Amniotic epithelial cell (primary cell): ENCODE results near the gene AHRR.
"Not testable (repeated sequence)": the region's sequence is repeated elsewhere in the genome, so short reads cannot be mapped to it uniquely, and the experiment has no call there.

Experiments used
- DNase-seq: peaks from one replicate; pipeline ENCODE4 v3.0.0-alpha.2; 2010; ENCODE audit warnings: low read depth

Gene AHRR

DNA sequence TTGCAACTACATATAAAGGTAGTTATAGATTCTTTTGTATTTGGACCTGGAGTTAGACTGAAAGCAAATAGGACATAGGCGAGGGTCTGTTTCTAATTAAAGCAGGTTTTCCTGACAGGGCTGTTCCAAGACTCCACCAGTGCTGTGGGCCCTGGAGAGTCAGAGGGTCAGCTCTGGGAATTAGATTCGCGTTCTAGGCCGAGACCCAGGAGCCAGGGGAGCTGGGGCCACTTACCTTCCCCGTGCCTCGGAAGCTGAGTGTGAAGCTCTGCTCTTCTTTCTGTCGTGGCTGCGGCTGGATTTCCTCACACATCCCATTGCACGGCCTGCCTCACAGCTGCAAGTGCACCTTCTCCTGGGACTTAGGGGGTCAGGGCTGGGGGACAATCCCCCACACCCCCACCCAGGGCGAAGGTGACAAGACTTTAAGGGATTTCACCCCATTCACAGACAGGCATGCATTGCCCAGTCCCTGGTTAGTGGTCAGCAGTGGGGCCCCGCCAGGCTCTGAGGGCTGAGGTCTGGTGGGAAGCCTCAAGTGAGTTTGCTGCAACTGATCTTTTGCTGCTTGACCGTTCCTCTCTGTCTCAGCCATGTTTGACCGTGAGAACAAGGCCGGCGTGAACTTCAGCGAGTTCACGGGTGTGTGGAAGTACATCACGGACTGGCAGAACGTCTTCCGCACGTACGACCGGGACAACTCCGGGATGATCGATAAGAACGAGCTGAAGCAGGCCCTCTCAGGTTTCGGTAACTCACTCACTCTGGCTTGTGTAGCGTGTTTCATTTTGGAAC lies 15.3 kb upstream of the AHRR start:
- DNase-seq: no peak

DNA sequence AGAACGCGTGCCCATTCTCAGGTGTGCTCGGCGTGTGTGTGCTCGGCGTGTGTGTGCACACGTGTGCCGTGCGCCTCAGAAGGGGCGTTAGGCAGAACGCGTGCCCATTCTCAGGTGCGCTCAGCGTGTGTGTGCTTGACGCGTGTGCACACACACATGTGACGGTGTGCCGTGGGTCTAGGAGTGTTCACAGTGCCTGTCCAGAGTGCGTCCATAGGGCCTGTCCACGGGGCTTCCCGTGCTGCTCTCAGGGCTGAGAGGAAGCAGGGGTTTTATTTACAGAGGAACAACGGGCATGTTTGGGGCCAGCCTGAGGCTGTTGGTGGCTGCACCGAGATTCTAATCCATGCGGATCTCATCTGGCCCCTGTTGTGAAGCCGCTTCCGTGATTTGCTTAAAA lies 14.2 kb upstream of the AHRR start:
- no peak for DNase-seq

DNA sequence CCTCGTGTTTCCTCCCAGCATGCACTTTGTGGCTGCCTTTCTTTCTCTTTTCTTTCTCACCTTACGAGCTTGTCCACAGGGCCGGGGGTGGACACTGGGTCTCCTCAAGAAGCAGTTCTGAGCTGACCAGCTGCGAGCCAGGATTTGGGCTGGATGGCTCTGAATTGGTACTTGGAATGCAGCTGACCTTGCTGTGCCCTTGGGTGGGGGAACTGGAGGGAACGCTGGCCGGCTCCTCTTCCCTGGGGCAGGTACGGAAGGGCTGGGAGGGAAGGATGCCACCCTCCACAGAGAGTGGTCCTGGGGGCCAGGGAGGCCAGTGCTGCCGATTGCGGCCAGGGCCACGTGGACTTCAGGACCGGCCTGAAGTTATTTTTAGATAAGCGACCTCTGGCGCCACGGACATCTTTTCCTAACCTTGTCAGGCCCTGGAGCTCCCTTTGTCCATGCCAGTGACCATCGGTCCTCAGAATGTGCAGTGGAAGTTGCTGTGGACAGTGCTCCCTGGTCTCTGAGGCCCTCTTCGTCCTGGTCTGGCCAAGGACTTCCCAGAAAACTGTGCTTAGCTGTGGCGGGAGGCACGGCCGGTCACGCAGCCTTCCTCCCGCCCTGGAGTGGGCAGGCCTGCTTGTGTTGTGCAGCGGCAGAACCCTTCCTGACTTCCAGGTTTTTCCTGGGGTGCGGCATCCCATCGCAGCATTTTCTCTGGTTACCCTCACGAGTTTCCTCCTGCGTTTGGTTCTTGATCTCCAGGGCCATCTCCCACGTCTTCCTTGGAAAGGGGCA lies 13.5 kb upstream of the AHRR start:
- DNase-seq: no peak

DNA sequence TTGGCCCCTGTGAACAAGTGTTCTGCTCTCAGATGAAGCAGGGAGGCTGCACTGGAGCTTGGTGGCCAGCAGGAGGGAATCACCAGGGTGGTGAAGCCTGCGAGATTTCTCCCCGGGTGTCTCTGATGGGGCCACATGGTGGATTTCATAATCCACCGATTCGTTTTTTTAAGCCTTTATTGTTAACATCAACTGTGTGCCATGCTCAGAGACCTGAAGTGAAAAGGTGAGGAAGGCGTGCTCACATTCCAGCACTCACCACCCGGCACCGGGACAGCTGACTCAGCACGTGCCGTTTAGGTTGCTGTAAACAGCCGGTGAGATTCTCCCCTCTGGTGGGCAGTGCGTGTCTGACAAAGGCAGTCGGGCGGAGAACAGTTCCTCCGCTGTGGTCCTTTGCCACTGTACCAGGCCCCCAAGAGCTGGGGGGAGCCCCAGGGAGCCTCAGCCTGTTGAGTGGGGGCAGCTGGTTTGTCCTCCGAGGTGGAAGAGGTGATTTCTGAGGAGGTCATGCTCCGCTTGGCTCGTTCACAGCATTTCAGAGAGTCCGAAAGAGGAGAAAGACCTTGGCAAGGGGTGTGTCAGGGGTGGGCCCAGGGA lies 12.7 kb upstream of the AHRR start:
- DNase-seq: peak; percentile 54

DNA sequence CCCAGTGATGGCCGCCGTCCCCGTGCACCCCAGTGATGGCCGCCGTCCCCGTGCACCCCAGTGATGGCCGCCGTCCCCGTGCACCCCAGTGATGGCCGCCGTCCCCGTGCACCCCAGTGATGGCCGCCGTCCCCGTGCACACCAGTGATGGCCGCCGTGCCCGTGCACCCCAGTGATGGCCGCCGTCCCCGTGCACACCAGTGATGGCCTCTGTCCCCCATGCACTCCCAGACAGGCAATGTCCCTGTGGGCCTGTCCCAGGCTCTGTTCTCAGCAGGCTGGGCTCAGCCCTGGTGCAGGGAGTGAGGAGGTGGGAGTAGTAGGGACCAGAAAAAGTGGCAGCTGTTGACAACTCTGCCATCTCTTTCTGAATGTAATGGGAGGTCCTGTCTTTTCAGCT lies 11.7 kb upstream of the AHRR start:
- not testable (repeated sequence) for DNase-seq

DNA sequence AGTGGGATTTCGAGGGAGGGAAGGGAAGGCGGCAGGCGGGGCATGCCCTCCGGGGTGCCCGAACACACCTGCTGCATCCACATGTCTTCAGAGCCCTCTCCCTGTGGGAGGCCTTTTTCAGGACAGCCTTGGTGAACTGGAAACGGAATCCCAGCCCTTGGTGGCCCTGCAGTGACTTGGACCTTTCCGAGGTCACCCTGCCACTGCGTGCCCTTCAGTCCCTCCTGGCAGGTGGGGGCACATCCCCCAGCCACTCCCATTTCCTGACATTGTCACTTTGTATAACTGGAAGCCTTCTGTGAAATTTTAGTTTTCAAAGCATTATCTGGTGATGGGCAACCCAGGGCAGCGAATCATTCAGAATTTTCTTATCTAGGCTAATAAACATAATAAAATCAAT lies 11.0 kb upstream of the AHRR start:
- DNase-seq: no peak

DNA sequence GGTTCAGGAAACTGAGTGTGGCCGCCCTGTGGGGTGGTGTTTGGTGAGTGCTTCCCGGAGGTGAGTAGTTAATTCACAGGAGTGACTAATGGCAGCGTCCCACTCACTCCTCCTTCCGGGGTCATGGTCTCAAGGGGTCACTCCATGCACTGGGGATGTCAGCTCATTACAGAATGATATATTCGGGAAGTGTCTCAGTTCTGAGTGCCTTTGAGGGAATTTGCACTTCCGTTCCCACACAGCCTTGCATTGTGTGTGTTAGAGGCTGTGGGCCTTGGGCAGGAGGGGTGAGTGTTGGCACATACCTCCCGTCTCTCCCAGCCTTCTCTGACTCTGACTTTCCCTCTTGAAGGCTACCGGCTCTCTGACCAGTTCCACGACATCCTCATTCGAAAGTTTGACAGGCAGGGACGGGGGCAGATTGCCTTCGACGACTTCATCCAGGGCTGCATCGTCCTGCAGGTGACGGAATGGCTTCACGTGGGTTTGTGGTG lies 10.5 kb upstream of the AHRR start:
- DNase-seq: peak; percentile 51

DNA sequence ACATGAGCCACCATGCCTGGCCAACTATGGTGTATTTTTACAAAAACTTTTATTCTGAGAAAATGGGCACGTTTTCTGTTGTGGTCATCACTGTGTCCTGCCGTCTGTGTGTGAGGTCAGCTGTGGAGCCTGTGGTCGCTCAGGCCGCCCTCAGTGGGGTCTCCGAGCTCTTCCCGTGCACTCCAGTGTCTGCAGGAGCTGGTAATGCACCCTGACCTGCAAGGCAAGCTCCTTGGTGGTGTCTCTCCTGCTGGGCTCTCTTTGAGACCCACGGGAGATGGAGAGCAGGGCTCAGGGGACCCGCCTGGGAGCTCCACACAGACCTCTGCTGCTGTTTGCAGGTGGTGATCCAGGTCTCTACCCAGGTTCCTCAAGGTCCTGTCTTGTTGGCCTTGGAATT lies 9.6 kb upstream of the AHRR start:
- DNase-seq: no peak

DNA sequence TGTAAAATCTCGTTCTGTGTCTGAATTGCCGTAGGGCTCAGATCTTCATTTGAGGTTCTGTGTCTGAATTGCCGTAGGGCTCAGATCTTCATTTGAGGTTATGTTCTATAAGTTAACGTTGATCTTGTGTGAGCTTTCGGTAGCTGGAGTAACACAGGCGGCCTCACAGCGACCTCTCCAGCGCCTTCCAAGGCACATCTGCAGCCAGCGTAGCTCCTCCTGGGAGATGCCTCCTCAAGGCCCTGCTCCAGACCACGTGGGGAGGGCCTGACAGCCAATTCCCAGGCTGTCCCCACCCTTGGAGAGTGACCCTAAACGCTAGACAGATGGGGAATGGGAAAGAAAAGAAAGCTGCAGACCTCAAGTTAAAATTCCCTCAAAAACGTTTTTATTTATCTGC lies 8.7 kb upstream of the AHRR start:
- no peak for DNase-seq

DNA sequence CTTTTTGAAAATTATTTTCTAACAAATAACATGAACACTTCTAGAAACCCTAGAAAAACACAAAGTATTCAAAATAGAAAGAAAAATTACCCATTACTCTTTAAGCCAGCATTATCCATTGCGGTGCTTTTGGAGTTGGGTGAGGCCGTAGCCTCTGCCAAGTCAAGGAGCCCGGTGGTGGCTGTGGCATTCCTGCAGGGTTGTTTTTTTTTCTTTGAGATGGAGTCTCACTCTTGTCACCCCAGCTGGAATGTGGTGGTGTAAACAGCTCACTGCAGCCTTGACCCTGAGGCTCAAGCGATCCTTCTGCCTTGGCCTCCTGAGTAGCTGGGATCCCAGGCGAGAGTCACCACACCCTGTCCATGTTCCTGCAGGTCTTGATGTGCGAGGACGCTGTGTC lies 8.2 kb upstream of the AHRR start:
- DNase-seq: no peak

DNA sequence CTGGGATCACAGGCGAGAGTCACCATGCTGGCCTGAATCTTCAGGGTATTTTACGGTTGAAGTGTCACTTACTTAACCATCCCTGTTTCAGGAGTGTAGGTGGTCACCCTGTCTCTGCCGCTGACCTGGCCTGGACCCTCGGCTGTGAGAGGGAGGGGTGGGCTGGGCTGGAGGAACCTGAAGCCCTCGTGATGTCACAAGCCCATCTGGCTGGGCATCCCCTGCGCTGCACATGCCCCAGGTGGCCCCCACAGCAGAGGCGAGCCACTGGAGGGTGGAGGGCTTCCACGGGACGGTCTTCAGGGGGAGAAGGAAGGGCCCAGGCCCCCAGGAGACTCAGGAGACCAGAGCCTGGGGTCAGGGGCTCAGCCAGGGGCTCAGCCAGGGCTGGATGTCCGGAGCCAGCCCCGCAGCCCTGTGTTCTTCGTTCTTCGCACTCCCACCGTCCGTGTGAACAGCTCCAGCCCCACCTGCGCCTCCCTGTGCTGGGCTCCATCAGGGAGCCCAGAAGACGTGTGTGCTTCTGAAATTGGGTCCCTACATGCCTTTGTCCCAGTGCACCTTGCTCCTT lies 7.6 kb upstream of the AHRR start:
- no peak for DNase-seq

DNA sequence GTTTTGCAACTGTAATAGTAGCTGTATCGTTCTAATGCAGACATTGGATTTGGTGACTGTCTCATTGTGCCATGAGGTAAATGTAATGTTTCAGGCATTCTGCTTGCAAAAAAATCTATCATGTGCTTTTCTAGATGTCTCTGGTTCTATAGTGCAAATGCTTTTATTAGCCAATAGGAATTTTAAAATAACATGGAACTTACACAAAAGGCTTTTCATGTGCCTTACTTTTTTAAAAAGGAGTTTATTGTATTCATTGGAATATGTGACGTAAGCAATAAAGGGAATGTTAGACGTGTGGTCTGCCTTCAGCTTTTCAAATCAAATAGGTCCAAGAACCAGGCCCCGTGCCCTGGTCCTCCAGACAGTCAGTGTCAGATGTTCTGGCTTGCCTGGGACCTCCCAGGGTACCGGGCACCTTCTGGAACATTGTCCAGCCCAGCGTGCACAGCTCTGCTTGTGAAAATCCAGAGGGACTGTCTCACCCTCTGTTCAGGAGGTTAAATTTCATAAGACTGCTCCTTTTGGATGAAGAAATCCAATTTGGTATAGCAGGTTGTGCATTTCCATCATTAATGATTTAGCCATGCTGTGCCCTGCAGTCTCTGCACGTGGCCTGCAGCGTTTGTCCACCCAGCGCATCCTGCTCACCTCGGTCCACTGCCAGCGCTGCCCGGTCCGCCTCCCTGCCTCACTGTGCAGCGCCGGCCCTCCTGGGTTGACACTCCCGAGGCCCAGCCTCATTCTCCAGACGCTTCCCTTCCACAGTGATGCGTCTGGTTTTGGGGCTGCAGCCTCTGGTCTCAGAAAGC lies 6.6 kb upstream of the AHRR start:
- no peak for DNase-seq

DNA sequence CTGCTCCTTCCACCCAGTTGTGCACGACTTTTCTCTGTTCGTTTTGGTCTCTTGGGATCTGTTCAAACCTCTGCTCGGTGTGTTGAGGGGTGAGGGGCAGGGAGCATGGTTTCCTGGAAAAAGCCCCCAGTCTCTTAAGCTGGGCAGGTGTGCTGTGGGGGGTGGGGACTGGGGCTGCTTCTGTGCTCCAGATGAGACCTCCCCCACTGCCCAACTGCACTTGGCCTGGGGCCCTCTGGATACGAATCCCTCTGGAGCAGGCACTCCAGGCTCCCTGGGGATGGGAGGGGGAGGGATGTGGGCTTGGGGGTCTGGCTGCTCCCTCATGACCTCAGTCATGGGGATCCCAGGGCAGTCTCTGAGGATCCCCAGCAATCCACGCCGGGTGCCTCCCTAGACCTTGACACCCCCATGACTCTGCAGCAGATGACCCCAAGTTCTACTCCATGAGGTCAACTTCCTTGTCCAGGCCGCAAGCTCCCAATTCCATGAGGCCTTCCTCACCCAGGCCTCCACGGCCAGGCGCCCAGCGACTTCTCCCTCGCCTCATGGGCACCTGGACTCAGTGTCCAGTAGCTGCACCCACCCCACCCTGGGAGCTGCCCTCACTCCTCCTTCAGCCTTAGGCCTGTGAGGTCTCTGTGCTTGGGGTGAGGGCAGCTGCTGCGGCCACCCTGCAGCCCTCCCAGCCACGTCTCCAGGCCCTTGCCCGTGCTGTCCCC lies 5.9 kb upstream of the AHRR start:
- no peak for DNase-seq

DNA sequence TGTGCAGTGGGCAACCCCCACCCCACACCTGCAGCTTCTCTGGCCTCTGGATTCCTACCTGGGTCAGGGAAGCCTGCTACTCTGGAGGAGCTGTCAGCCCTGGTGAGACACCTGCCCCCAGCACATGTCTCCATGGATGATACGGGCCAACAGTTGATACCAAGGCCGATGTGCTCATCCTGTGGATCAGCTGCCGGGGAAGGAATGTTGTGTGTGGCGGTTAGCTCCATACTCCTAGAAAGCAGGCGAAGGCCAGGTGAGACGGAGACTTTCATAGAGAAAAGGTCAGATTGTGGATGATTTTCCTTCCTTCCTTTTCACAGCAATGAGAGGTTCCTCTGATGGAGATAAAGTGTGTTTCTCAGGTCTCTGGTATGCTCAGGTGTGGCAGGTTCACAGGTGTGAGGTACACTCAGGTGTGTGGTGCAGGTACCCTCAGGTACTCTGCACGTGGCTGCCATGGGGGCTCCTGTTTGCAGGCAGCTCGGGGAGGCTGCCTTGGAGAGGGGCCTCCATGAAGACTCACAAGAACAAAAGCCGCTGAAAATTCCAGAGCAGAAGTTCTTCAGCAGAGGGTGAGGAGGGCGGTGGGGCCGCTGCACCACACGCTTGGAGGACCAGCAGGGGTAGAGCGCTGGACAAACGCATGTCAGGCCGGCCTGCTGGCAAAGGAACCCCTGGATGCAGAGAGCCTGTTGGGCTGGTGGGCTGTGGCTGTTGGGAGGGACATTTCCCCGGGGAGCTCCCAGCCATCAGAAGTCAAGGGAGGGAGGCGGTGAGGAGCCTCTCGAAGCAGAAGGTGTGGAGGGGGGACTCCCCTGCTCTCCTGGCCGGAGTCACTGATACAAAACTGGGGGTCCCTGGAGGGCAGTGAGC lies 5.1 kb upstream of the AHRR start:
- no peak for DNase-seq

DNA sequence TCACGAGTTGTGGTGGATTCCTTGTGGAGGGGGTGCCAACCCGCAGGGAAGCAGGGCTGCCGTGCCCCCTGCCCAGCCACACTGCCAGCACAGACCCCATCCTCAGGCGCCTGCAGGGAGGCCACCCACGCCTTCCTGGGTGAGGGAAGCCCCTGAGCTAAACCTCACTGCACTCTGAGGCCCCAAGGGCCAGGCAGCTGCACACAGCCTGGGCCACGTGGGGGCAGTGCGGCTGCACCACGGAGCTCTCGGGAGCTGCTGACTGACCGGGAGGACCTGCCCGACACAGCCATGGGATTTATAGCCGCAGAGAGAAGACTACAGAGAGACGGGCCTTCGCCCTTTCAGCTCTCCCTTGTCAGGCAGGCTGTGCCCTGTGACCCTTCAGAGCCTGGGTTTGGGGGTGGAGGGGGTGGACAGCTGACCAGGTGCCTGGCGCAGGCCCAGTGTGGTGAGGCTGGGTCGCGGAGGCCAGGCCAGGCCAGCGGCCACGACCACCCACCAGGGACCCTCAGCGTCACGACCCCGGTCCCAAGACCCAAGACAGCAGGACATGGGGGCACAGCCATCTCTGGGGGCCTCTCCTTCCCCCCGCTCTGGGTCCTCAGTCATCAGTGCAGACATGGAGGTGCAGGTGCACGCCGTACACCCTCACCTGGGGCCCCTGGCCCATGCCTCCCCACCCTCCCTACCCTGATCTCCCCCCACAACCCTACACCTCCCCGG lies 4.3 kb upstream of the AHRR start:
- DNase-seq: peak; percentile 67

DNA sequence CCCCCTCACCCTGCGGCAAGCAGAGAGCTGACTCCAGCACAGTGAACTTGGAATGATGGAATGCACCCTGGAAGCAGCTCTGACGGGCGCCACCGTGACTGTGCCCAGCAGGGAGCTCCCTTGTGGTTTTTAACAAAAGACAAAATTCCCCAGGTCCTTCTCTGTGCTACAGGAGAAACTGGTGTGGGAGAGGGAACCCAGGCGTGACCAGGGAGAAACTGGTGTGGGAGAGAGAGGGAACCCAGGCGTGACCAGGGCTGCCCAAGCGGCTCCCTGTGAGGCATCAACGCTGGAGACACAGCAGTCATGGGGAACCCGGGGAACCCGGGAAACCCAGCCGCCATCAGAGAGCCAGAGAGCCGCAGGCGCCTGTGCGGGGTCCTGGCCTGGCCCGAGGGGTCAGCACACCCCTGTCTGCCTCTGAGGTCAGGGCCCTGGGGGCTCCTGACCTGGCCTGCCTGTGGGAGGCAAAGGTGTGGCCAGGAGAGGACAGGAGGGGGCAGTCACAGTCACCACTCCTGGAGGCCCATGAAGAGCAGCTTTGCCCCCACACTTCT lies 3.1 kb upstream of the AHRR start:
- peak; percentile 14 for DNase-seq

DNA sequence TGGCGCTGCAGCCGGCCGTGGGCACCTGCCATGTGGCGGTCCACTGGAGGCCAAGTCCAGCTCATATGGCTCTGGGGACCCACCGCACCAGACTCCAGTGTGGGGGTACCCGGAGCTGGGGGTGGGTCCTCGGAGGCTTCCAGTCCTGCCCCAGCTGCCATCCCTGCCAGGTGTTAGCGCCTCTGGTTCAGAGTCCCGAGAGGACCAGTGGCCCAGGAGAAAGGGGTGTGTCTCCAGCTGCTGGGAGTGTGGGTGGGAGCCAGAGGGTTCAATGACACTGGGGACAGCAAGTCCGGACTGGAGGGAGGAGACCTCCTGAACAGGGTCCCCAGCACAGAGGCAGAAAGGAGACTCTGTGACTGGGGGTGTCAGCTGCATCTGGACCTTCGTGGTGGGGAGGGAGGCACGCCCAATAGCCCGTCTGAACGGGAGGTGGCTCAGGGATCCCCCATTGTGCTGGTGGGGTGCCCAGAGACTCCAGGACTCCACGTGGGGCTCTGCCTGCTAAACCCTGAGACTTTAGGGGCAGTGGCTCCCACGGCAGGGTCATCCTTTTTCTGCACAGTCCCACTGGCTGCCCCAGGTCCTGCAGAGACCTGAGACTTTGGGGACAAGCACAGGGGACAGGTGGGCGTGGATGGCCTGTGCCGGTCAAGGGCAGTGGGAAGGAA lies 2.4 kb upstream of the AHRR start:
- no peak for DNase-seq

DNA sequence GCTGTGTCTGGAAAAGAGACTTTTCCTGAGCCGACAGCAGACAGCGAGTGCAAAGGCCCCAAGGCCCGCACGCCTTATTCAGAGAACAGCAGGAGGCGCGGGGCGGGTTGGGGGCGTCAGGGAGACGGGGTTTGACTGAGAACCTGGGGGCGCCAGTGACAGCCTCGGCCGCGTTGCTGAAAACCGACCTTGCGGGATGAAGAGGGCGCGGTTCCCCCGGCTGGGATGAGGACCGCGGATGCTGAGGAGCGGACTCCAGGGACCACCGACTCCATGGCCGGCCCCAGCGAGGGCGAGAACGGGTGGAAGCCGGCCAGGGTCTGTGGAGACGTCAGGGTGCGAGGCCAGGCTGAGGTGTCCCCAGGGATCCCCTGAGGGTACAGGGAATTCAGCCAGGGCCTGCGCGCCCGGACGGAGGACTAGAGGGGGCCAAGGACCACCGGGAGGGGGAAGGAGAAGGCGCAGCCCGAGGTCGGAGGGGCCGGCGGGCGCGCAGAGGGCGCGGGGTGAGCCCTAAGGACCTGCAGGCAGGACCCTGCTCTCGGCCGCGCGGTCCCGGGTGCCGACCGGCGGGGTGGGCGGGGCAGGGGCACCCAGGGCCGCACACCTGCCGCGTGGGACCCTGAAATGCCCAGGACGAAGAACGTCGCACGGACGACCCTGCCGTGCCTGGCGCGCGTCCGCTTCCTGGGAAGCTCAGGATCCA lies 837 bp upstream of the AHRR start:
- no peak for DNase-seq
